HL-60 (cell line): Measurements from ENCODE around the gene FBXO42.

Source experiments
- DNase-seq, 2 experiments: peaks; one replicate each; pipeline ENCODE4 v3.0.0-alpha.2; 2010 to 2020; ENCODE audit warnings: low read depth in 1 of 2, low spot score in 1 of 2
- H3K27ac ChIP-seq: fragments of 250-450 bp; sonication (Bioruptor Pico); replicated peaks from 2 replicates; pipeline ENCODE4 v1.5.1; 2020; ENCODE audit warnings: mild to moderate bottlenecking, moderate library complexity
- H3K27me3 ChIP-seq: fragments of 250-450 bp; sonication (Bioruptor Pico); 2 replicates; pipeline ENCODE4 v1.5.1; 2021; ENCODE audit warnings: mild to moderate bottlenecking, moderate library complexity; ENCODE audit not compliant: insufficient read depth, poor library complexity, severe bottlenecking
- H3K4me3 ChIP-seq: replicated peaks from 2 replicates; pipeline ENCODE4 v1.5.1; 2011; ENCODE audit warnings: mild to moderate bottlenecking, control low read depth, low read length; ENCODE audit not compliant: insufficient read depth
- GABPA ChIP-seq: IDR thresholded peaks from 2 replicates; pipeline ENCODE4 v1.6.1; 2012; ENCODE audit warnings: low read depth
- POLR2AphosphoS5 ChIP-seq: IDR thresholded peaks from 2 replicates; pipeline ENCODE4 v1.6.1; 2012; ENCODE audit warnings: low read depth
- SPI1 ChIP-seq: IDR thresholded peaks from 2 replicates; pipeline ENCODE4 v1.6.1; 2012; ENCODE audit warnings: low read depth, mild to moderate bottlenecking, borderline replicate concordance
- TF ChIP-seq, protein P1 (sequence below): IDR thresholded peaks from 2 replicates; pipeline ENCODE4 v1.6.1; 2012; ENCODE audit warnings: low read depth; ENCODE audit not compliant: insufficient replicate concordance
- TF ChIP-seq, protein P2 (sequence below): IDR thresholded peaks from one replicate; pipeline ENCODE4 v1.5.1; 2011; ENCODE audit warnings: low read length, control low read depth, inconsistent platforms; ENCODE audit not compliant: insufficient read depth

FBXO42 gene

DNA sequence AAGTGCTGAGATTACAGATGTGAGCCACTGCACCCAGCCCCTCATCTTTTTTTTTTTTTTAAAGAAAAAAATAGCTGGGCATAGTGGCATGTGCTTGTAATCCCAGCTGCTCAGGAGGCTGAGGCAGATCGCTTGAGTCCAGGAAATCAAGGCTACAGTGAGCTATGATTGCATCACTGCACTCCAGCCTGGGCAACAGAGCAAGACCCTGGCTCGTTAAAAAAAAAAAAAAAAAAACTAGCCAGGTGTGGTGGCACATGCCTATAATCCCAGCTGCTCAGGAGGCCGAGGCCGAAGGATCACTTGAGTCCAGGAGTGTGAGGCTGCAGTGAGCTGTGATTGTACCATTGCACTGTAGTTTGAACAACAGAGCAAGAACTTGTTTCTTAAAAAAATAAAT, 28.6 kb upstream of the FBXO42 start:
- TF ChIP-seq, protein P1, sequence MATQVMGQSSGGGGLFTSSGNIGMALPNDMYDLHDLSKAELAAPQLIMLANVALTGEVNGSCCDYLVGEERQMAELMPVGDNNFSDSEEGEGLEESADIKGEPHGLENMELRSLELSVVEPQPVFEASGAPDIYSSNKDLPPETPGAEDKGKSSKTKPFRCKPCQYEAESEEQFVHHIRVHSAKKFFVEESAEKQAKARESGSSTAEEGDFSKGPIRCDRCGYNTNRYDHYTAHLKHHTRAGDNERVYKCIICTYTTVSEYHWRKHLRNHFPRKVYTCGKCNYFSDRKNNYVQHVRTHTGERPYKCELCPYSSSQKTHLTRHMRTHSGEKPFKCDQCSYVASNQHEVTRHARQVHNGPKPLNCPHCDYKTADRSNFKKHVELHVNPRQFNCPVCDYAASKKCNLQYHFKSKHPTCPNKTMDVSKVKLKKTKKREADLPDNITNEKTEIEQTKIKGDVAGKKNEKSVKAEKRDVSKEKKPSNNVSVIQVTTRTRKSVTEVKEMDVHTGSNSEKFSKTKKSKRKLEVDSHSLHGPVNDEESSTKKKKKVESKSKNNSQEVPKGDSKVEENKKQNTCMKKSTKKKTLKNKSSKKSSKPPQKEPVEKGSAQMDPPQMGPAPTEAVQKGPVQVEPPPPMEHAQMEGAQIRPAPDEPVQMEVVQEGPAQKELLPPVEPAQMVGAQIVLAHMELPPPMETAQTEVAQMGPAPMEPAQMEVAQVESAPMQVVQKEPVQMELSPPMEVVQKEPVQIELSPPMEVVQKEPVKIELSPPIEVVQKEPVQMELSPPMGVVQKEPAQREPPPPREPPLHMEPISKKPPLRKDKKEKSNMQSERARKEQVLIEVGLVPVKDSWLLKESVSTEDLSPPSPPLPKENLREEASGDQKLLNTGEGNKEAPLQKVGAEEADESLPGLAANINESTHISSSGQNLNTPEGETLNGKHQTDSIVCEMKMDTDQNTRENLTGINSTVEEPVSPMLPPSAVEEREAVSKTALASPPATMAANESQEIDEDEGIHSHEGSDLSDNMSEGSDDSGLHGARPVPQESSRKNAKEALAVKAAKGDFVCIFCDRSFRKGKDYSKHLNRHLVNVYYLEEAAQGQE = no peak
- no peak for TF ChIP-seq SPI1
- H3K27me3 ChIP-seq = no peaks in the 10 kb centered on the region
- H3K27ac ChIP-seq = no peak overlapping the region
- no peak for DNase-seq
- H3K4me3 ChIP-seq = no peak overlapping the region

DNA sequence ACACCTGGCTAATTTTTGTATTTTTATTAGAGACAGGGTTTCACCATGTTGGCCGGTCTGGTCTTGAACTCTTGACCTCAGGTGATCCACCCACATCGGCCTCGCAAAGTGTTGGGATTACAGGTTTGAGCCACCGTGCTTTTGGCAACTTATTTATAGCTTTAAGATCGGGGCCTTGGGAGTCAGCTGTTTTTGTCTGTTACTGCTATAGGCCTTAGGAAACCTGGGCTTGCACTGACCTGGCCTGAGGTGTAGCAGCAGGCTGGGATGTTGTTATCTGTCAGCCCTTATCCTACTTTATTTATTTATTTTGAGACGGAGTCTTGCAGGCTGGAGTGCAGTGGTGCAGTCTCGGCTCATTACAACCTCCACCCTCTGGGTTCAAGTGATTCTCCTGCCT, 26.2 kb upstream of the FBXO42 start:
- TF ChIP-seq, protein P2, sequence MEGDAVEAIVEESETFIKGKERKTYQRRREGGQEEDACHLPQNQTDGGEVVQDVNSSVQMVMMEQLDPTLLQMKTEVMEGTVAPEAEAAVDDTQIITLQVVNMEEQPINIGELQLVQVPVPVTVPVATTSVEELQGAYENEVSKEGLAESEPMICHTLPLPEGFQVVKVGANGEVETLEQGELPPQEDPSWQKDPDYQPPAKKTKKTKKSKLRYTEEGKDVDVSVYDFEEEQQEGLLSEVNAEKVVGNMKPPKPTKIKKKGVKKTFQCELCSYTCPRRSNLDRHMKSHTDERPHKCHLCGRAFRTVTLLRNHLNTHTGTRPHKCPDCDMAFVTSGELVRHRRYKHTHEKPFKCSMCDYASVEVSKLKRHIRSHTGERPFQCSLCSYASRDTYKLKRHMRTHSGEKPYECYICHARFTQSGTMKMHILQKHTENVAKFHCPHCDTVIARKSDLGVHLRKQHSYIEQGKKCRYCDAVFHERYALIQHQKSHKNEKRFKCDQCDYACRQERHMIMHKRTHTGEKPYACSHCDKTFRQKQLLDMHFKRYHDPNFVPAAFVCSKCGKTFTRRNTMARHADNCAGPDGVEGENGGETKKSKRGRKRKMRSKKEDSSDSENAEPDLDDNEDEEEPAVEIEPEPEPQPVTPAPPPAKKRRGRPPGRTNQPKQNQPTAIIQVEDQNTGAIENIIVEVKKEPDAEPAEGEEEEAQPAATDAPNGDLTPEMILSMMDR = no peak
- TF ChIP-seq, protein P1 = no peak
- TF ChIP-seq POLR2AphosphoS5 (no peak), GABPA (no peak), SPI1 (no peak)
- no peak overlapping the region for H3K4me3 ChIP-seq
- no peaks in the 10 kb centered on the region for H3K27me3 ChIP-seq
- H3K27ac ChIP-seq = no peak overlapping the region
- DNase-seq = no peak

DNA sequence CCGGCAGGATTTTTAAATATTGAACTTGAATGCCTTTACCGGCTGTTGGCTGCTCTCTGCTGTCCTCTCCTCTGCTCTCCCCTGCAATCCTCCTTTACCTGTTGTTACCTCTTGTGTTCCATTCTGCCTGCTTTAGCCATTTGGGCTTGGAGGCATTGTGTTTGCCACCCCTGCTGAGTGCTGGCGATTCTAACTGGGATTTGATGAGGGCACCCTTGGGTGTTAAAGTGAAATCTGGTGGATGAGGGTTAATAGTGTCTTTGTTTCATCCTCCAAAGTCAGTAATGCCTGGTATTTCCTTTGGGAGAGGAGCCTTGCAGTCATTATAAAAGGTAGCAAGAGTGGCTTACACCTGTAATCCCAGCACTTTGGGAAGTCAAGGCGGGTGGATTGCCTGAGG, 24.7 kb upstream of the FBXO42 start:
- Histone ChIP-seq H3K27ac (no peak overlapping the region), H3K27me3 (no peaks in the 10 kb centered on the region), H3K4me3 (no peak overlapping the region)
- no peak for DNase-seq
- no peak for TF ChIP-seq SPI1
- TF ChIP-seq GABPA = no peak
- TF ChIP-seq, protein P1 = no peak
- TF ChIP-seq, protein P2 = no peak
- TF ChIP-seq POLR2AphosphoS5 = no peak
